ENCODE measurements around the gene NME3.

- peak; percentile 2 for TF ChIP-seq POLR2A (IDR thresholded peaks at IDR 0.05)
- TF ChIP-seq, protein P1, sequence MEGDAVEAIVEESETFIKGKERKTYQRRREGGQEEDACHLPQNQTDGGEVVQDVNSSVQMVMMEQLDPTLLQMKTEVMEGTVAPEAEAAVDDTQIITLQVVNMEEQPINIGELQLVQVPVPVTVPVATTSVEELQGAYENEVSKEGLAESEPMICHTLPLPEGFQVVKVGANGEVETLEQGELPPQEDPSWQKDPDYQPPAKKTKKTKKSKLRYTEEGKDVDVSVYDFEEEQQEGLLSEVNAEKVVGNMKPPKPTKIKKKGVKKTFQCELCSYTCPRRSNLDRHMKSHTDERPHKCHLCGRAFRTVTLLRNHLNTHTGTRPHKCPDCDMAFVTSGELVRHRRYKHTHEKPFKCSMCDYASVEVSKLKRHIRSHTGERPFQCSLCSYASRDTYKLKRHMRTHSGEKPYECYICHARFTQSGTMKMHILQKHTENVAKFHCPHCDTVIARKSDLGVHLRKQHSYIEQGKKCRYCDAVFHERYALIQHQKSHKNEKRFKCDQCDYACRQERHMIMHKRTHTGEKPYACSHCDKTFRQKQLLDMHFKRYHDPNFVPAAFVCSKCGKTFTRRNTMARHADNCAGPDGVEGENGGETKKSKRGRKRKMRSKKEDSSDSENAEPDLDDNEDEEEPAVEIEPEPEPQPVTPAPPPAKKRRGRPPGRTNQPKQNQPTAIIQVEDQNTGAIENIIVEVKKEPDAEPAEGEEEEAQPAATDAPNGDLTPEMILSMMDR (IDR thresholded peaks at IDR 0.05) = no peak
Observed at GRCh38 chr16:1769402-1770300, 1.7 kb downstream of the NME3 start.

Measured in ovary (tissue), 3 donors.